Esophagus muscularis mucosa (tissue), 4 donors: ENCODE results near the gene NCKIPSD. TPM values are rescaled to one million over a fixed set of nuclear protein-coding genes. Genes with fewer than 3 reads are reported as not detected.

Source experiments
- DNase-seq: peaks from one replicate; pipeline ENCODE4 v3.0.0-alpha.2; 2017; ENCODE audit errors: extremely low spot score
- H3K27ac ChIP-seq, 4 donors: fragments of 200-600 bp; sonication (generic); replicated peaks in 1 of 4; 1 replicate in 3 of 4; 2 replicates in 1 of 4; pipeline ENCODE4 v1.5.1; 2016 to 2019; ENCODE audit warnings: mild to moderate bottlenecking in 1 of 4
- H3K27me3 ChIP-seq, 4 donors: fragments of 200-600 bp; sonication (generic); one replicate each; pipeline versions ENCODE4 v1.5.1 to v1.6.0; 2016 to 2019
- H3K36me3 ChIP-seq, 4 donors: fragments of 200-600 bp; sonication (generic); one replicate each; pipeline ENCODE4 v1.5.1; 2016 to 2019
- H3K4me1 ChIP-seq, 4 donors: fragments of 200-600 bp; sonication (generic); one replicate each; pipeline ENCODE4 v1.5.1; 2016 to 2019
- H3K4me3 ChIP-seq, 4 donors: fragments of 200-600 bp; sonication (generic); 1 replicate in 2 of 4; 2 replicates in 2 of 4; pipeline ENCODE4 v1.5.1; 2016 to 2019; ENCODE audit warnings: mild to moderate bottlenecking in 4 of 4, moderate library complexity in 1 of 4
- H3K9me3 ChIP-seq, 4 donors: fragments of 200-600 bp; sonication (generic); 1 replicate in 3 of 4; 2 replicates in 1 of 4; pipeline ENCODE4 v1.5.1; 2016 to 2019
- CTCF ChIP-seq, 3 experiments: fragments of 200-600 bp in 2 of 3; fragments of 450-650 bp in 1 of 3; sonication (generic) in 2 of 3; IDR thresholded peaks; one replicate each; pipeline ENCODE4 v1.5.1; 2017 to 2019; ENCODE audit warnings: antibody characterized with exemption in 3 of 3, mild to moderate bottlenecking in 2 of 3, moderate library complexity in 1 of 3
- EP300 ChIP-seq: sonication (generic); formaldehyde crosslinking; IDR thresholded peaks from one replicate; pipeline ENCODE4 v1.6.1; 2017; ENCODE audit warnings: antibody characterized with exemption
- POLR2A ChIP-seq: fragments of 450-650 bp; IDR thresholded peaks from one replicate; pipeline ENCODE4 v1.6.1; 2017; ENCODE audit warnings: antibody characterized with exemption, moderate library complexity, mild to moderate bottlenecking, low read depth
- POLR2AphosphoS5 ChIP-seq, 2 donors: sonication (generic); formaldehyde crosslinking; IDR thresholded peaks; one replicate each; pipeline ENCODE4 v1.6.1; 2017; ENCODE audit warnings: antibody characterized with exemption in 2 of 2
- WGBS: methylation state at CpG from one replicate; pipeline ENCODE4 v1.1.5; 2018; 5-methylcytosine and 5-hydroxymethylcytosine counted together
- intact Hi-C: fragments of 100-400 bp; cut with DNase I; formaldehyde crosslinking; loops from one replicate; pipeline ENCODE4 v1.15.1; 2023
- total RNA-seq, 4 donors: library from RNA; depleted of rRNA; stranded (reverse); fragments of >200 nt; gene quantifications; one replicate each; pipeline versions ENCODE4 v1.1.0 to v1.2.1, GENCODE V29; 2016

NCKIPSD gene
- total RNA-seq, 4 donors from 2014 or later = 18.9 to 34.7 (median 29.1) TPM

DNA sequence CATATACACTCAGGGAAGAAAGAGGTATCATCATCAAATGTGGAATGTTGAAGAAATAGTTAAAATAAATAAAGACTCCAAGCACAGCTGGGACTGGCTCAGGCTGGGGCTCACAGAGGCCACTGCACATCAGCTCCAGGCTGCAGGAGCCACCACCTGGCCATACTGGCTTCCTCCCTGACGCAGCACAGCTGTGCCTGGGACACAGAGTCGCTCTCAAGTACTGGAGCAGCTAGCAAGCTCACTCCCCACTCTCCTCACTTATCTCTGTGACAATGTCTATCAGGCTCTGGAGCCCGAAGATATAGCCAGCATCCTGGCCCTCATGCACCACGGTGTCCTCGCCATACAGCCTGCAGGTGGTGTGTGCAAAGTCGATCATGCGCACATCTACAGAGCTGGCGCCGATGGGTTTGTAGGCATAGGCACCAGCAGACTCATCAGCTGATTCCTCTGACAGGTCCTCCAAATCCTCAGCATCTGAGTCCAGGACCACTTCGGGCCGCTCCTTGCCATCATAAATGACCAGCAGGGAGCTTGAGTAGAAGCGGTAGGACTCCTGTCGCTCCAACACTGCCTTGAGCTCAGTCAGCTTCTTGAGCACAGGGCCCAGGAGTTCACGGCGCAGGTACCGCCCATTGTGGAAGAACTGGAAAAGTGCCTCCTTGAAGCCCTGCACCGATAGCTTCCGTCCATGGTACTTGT lies 2.5 kb upstream of the NCKIPSD start:
- H3K4me3 ChIP-seq = no peak overlapping the region
- WGBS = 76% methylated on average over 13 of the region's 18 CpGs
- TF ChIP-seq EP300 (no peak), POLR2A (no peak), POLR2AphosphoS5 (IDR thresholded peaks at IDR 0.05) (no peak)
- H3K4me1 ChIP-seq = peaks cover 42 to 62% (median 49%) of the 10 kb centered on the region in 4 donors
- H3K27me3 ChIP-seq = no peaks in the 10 kb centered on the region
- DNase-seq = no peak
- H3K36me3 ChIP-seq = peaks cover 55 to 61% (median 61%) of the 10 kb centered on the region in 4 donors
- no peaks in the 10 kb centered on the region for H3K9me3 ChIP-seq
- H3K27ac ChIP-seq = no peak overlapping the region
- intact Hi-C loops = loop anchor here (5.0 kb wide), 1 partner anchor 54 kb away; no protein-coding TSS in a partner anchor

DNA sequence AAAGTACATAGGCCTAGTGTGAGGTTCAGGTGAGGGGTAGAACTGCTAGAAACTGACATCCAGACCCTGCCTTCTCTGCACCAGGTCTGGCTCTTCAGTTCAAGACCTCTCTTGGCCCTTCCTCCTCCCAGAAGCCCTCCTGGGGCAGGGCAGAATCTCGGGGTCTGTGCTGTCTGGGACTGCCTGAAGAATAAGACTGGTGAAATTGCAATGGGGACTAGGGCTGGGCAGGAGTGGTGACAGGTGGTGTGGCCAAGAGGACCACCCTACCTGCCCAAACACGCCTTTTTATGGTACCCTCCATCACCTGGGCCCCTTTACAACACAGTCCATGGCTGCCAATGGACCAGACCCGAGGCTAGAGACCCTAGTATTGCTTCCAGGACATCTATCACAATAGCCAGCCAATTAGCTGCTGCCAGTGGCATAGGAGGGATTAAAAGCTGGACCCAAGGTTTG lies 1.5 kb upstream of the NCKIPSD start:
- H3K27me3 ChIP-seq = no peaks in the 10 kb centered on the region
- 49% methylated on average over 3 of the region's 3 CpGs for WGBS
- intact Hi-C loops = loop anchor here (5.0 kb wide), 1 partner anchor 55 kb away; no protein-coding TSS in a partner anchor
- TF ChIP-seq POLR2AphosphoS5 (IDR thresholded peaks at IDR 0.05) = no peak
- no peak for TF ChIP-seq CTCF (IDR thresholded peaks at IDR 0.05)
- TF ChIP-seq POLR2A = no peak
- no peak for TF ChIP-seq EP300
- peaks cover 47 to 59% (median 57%) of the 10 kb centered on the region in 4 donors for H3K36me3 ChIP-seq
- no peak overlapping the region for H3K4me3 ChIP-seq
- H3K9me3 ChIP-seq = no peaks in the 10 kb centered on the region
- peak overlapping the region in 3 of 4 donors; percentile 38 to 85 (median 59) for H3K27ac ChIP-seq
- no peak for DNase-seq
- H3K4me1 ChIP-seq = peaks cover 38 to 60% (median 49%) of the 10 kb centered on the region in 4 donors

DNA sequence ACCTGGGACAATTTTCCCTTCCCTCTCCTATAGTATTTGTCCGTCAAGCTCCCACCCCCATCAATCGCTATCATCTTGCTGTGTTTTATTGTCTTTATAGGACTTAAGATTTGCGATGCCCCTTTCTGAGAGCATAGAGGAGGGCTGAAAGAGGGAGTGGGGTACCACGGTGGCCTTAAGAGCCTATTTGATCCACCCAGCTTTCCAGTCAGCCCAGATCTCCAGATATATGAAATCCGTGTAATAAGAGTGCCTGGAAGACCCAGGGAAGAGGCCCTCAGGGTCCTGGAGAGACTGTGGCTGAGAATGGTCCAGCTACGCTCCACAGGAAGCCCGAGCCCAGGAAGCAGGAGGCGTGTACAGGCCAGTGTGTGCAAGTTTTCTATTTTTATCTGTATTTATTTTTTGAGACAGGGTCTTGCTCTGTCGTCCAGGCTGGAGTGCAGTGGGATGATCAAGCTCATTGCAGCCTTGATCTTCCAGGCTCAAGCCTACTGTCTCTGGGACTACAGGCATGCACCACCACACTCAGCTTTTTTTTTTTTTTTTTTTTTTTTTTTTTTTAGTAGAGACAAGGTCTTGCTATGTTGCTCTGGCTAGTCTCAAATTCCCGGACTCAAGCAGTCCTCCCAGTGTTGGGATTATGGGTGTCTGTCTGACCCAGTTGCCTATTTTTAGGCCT lies 964 bp upstream of the NCKIPSD start:
- DNase-seq = no peak
- intact Hi-C loops = loop anchor here (5.0 kb wide), 1 partner anchor 56 kb away; no protein-coding TSS in a partner anchor
- Histone ChIP-seq H3K27ac (peak overlapping the region; percentile 80 to 87 (median 86)), H3K9me3 (no peaks in the 10 kb centered on the region), H3K27me3 (no peaks in the 10 kb centered on the region), H3K36me3 (peaks cover 47 to 59% (median 57%) of the 10 kb centered on the region in 4 donors), H3K4me3 (peak overlapping the region; percentile 81 to 98 (median 86)), H3K4me1 (peaks cover 38 to 54% (median 49%) of the 10 kb centered on the region in 4 donors)
- TF ChIP-seq POLR2A = no peak
- no peak for TF ChIP-seq POLR2AphosphoS5 (IDR thresholded peaks at IDR 0.05)
- no peak for TF ChIP-seq EP300
- TF ChIP-seq CTCF (IDR thresholded peaks at IDR 0.05) = no peak
- 56% methylated on average over 10 of the region's 10 CpGs for WGBS

- intact Hi-C loops = loop anchor here (5.0 kb wide), 1 partner anchor 57 kb away; no protein-coding TSS in a partner anchor
- 17% methylated on average over 8 of the region's 13 CpGs for WGBS
- H3K9me3 ChIP-seq = no peaks in the 10 kb centered on the region
- peak overlapping the region; percentile 80 to 87 (median 86) for H3K27ac ChIP-seq
- peaks cover 45 to 59% (median 57%) of the 10 kb centered on the region in 4 donors for H3K36me3 ChIP-seq
- H3K4me3 ChIP-seq = peak overlapping the region; percentile 81 to 98 (median 86)
- H3K4me1 ChIP-seq = peaks cover 38 to 54% (median 49%) of the 10 kb centered on the region in 4 donors
- no peak for TF ChIP-seq CTCF (IDR thresholded peaks at IDR 0.05)
- no peak for TF ChIP-seq EP300
- TF ChIP-seq POLR2AphosphoS5 (IDR thresholded peaks at IDR 0.05) = no peak
- no peak for TF ChIP-seq POLR2A
- no peak for DNase-seq
- H3K27me3 ChIP-seq = no peaks in the 10 kb centered on the region
Observed at GRCh38 chr3:48685293-48685602, 467 bp downstream of the NCKIPSD start.
